Measurements from ENCODE around the gene UNC79. TPM values are rescaled to one million over a fixed set of nuclear protein-coding genes. Genes with fewer than 3 reads are reported as not detected.

The UNC79 gene
- total RNA-seq, 1 experiment from 2014 or later: 0.05 TPM

GRCh38 chr14:93510056-93510455, 79.3 kb downstream of the UNC79 start:
- TF ChIP-seq POLR2AphosphoS5 (IDR thresholded peaks at IDR 0.05; ENCODE audit: low read depth, low read length) (no peak), TCF7L2 (IDR thresholded peaks at IDR 0.05; ENCODE audit: low read depth, low read length) (no peak), CTCF (IDR thresholded peaks at IDR 0.05) (no peak), REST (IDR thresholded peaks at IDR 0.05; ENCODE audit: insufficient read depth in 1 of 2, low read depth in 2 of 2, low read length in 1 of 2) (no peak), SIN3A (IDR thresholded peaks at IDR 0.05; ENCODE audit: borderline replicate concordance, insufficient read depth, low read depth, low read length) (no peak)
- POLR2A ChIA-PET: no interaction called here
- H3K36me3 ChIP-seq (ENCODE audit: control insufficient read depth, insufficient read depth, low read length): no peaks in the 10 kb centered on the region
- H3K9me3 ChIP-seq (ENCODE audit: control insufficient read depth, insufficient read depth, low read depth, low read length): no peaks in the 10 kb centered on the region
- peaks cover 2% of the 10 kb centered on the region; the same call in 1 of the 2 replicates for H3K27me3 ChIP-seq (ENCODE audit: control insufficient read depth, insufficient read depth, low read length)
- BruUV-seq (replicated peaks): no TSS peak
- no peak overlapping the region for H3K4me3 ChIP-seq (ENCODE audit: low read depth in 2 of 2, low read length in 2 of 2)
- no peak for DNase-seq (ENCODE audit: low read depth, low spot score)
- CTCF ChIA-PET: no interaction called here
- in situ Hi-C loops (cut with HindIII; ENCODE audit: low pct_unique_long_range_greater_than_20kb, low sequenced_read_pairs) (no loop called here), intact Hi-C loops (cut with micrococcal nuclease; ENCODE audit: unreplicated experiment) (no loop called here)
- no peak overlapping the region for H3K27ac ChIP-seq (ENCODE audit: low read length)
- no peaks in the 10 kb centered on the region for H3K4me1 ChIP-seq (ENCODE audit: control insufficient read depth, insufficient read depth, low read length)
- ATAC-seq: no peak

- TF ChIP-seq REST (IDR thresholded peaks at IDR 0.05; ENCODE audit: insufficient read depth in 1 of 2, low read depth in 2 of 2, low read length in 1 of 2) (no peak), SIN3A (IDR thresholded peaks at IDR 0.05; ENCODE audit: borderline replicate concordance, insufficient read depth, low read depth, low read length) (no peak), POLR2AphosphoS5 (IDR thresholded peaks at IDR 0.05; ENCODE audit: low read depth, low read length) (no peak), TCF7L2 (IDR thresholded peaks at IDR 0.05; ENCODE audit: low read depth, low read length) (no peak), CTCF (IDR thresholded peaks at IDR 0.05) (no peak)
- no peak overlapping the region for H3K27ac ChIP-seq (ENCODE audit: low read length)
- DNase-seq (ENCODE audit: low read depth, low spot score) (no peak), ATAC-seq (no peak)
- H3K4me3 ChIP-seq (ENCODE audit: low read depth in 2 of 2, low read length in 2 of 2): no peak overlapping the region
- ChIA-PET POLR2A (no interaction called here), CTCF (no interaction called here)
- peaks cover 2% of the 10 kb centered on the region; the same call in 1 of the 2 replicates for H3K27me3 ChIP-seq (ENCODE audit: control insufficient read depth, insufficient read depth, low read length)
- intact Hi-C loops (cut with micrococcal nuclease; ENCODE audit: unreplicated experiment) (no loop called here), in situ Hi-C loops (cut with HindIII; ENCODE audit: low pct_unique_long_range_greater_than_20kb, low sequenced_read_pairs) (no loop called here)
- no TSS peak for BruUV-seq (replicated peaks)
- H3K9me3 ChIP-seq (ENCODE audit: control insufficient read depth, insufficient read depth, low read depth, low read length): no peaks in the 10 kb centered on the region
- no peaks in the 10 kb centered on the region for H3K4me1 ChIP-seq (ENCODE audit: control insufficient read depth, insufficient read depth, low read length)
- H3K36me3 ChIP-seq (ENCODE audit: control insufficient read depth, insufficient read depth, low read length): no peaks in the 10 kb centered on the region
Measured at GRCh38 chr14:93511001-93511400, 80.3 kb downstream of the UNC79 start.
